Heart left ventricle (tissue), 16 donors: ENCODE measurements around the gene SLC38A10. TPM values are rescaled to one million over a fixed set of nuclear protein-coding genes. Genes with fewer than 3 reads are reported as not detected.

ENCODE experiments used
- ATAC-seq, 4 donors: fragments of 200-7000 bp; cut with Tn5 transposase; one replicate each; pipeline ENCODE4 v1.9.1; 2020 to 2022; ENCODE audit warnings: moderate library complexity in 4 of 4, mild to moderate bottlenecking in 3 of 4, moderate number of reproducible peaks in 1 of 4
- DNase-seq, 5 donors: peaks; one replicate each; pipeline ENCODE4 v3.0.0-alpha.2; 2020
- H3K27ac ChIP-seq, 12 donors: fragments of 200-600 bp; sonication (generic) in 4 of 12; one replicate each; pipeline versions ENCODE4 v1.5.0 to v1.8.0; 2016 to 2022; ENCODE audit warnings: mild to moderate bottlenecking in 2 of 12
- H3K27me3 ChIP-seq, 9 donors: fragments of 200-600 bp; sonication (generic) in 2 of 9; one replicate each; pipeline versions ENCODE4 v1.5.1 to v1.8.0; 2016 to 2022; ENCODE audit warnings: mild to moderate bottlenecking in 3 of 9
- H3K36me3 ChIP-seq, 9 donors: fragments of 200-600 bp; sonication (generic) in 2 of 9; one replicate each; pipeline versions ENCODE4 v1.5.0 to v1.8.0; 2018 to 2022; ENCODE audit warnings: mild to moderate bottlenecking in 2 of 9
- H3K4me1 ChIP-seq, 12 donors: fragments of 200-600 bp; sonication (generic) in 4 of 12; one replicate each; pipeline versions ENCODE4 v1.5.0 to v1.8.0; 2016 to 2022; ENCODE audit warnings: mild to moderate bottlenecking in 3 of 12
- H3K4me3 ChIP-seq, 12 donors: fragments of 200-600 bp; sonication (generic) in 4 of 12; one replicate each; pipeline versions ENCODE4 v1.5.0 to v1.8.0; 2017 to 2022; ENCODE audit warnings: mild to moderate bottlenecking in 9 of 12, moderate library complexity in 4 of 12
- H3K9me3 ChIP-seq, 12 donors: fragments of 200-600 bp; sonication (generic) in 4 of 12; one replicate each; pipeline versions ENCODE4 v1.5.0 to v1.8.0; 2016 to 2022; ENCODE audit warnings: mild to moderate bottlenecking in 1 of 12
- POLR2A ChIP-seq, 2 donors: fragments of 450-650 bp; IDR thresholded peaks; one replicate each; pipeline ENCODE4 v1.6.1; 2017; ENCODE audit warnings: antibody characterized with exemption in 2 of 2, mild to moderate bottlenecking in 2 of 2, moderate library complexity in 2 of 2
- WGBS, 4 donors: extraction: QIAGEN DNeasy Blood & Tissue Kit in 2 of 4; methylation state at CpG; one replicate each; pipeline versions ENCODE4 v1.1.5 to v1.1.7; 2013 to 2018; 5-methylcytosine and 5-hydroxymethylcytosine counted together
- intact Hi-C, 10 donors: fragments of 100-400 bp; cut with DNase I; formaldehyde crosslinking; loops; one replicate each; pipeline versions ENCODE4 v1.11.1 to v1.14.2; 2022
- polyA plus RNA-seq, 2 donors: library from polyadenylated mRNA; stranded (reverse); fragments of 200-250 nt; gene quantifications; one replicate each; pipeline ENCODE4 v1.2.3, GENCODE V29; 2013
- total RNA-seq, 9 donors: library from RNA; depleted of rRNA in 2 of 9; stranded (reverse); fragments of >200 nt in 2 of 9; fragmentation: NEBNext Ultra II Directional in 3 of 9; extraction: Animal tissue kit (Norgen Biotek cat#: 25700) in 3 of 9; gene quantifications; one replicate each; pipeline versions ENCODE4 v1.1.0 to v1.2.4, GENCODE V29; 2016 to 2023
- TF ChIP-seq, protein P1 (sequence below), 12 donors: fragments of 200-600 bp; sonication (generic) in 4 of 12; IDR thresholded peaks; one replicate each; pipeline versions ENCODE4 v1.5.0 to v1.8.0; 2018 to 2022; ENCODE audit warnings: antibody characterized with exemption in 12 of 12, mild to moderate bottlenecking in 5 of 12
- donor health status: ischemic (EF 13 %, LVEDD 7.1; RV severe dilation, severe dysfunction).
- donor health status: healthy with polysubstance abuse.
- donor health status: DM: no; HTN: yes; CAD: no.
- donor health status: DM: no; HTN: no; CAD: no.
- donor health status: ischemic (EF 25% LVEDD 6.9; RV normal size, moderate dysfunction).
- donor health status: ischemic (EF 25% LVEDD 5.7; RV mildly dilated, moderate dysfunction).
- donor health status: healthy.
- donor health status: DM: yes; HTN: yes; CAD: no.
- donor health status: ischemic (EF 35%, LVEDD 5.7; RV mildly dilated, moderate dysfunction).
- donor health status: nonischemic (EF 11% LVEDD 7.7; RV severe dilation, severe dysfunction).
- donor health status: DM: yes; HTN: yes; CAD: no.
- donor health status: PGD.
- donor health status: ischemic (EF 29% LVEDD 5.4; RV normal size, mild dysfunction).
- donor health status: nonischemic (EF 23%, LVEDD 6.1; RV moderate dilation, normal function).

Gene SLC38A10
- total and polyA plus RNA-seq, 11 donors, result 27.4 to 67.7 (median 46.7) TPM

DNA sequence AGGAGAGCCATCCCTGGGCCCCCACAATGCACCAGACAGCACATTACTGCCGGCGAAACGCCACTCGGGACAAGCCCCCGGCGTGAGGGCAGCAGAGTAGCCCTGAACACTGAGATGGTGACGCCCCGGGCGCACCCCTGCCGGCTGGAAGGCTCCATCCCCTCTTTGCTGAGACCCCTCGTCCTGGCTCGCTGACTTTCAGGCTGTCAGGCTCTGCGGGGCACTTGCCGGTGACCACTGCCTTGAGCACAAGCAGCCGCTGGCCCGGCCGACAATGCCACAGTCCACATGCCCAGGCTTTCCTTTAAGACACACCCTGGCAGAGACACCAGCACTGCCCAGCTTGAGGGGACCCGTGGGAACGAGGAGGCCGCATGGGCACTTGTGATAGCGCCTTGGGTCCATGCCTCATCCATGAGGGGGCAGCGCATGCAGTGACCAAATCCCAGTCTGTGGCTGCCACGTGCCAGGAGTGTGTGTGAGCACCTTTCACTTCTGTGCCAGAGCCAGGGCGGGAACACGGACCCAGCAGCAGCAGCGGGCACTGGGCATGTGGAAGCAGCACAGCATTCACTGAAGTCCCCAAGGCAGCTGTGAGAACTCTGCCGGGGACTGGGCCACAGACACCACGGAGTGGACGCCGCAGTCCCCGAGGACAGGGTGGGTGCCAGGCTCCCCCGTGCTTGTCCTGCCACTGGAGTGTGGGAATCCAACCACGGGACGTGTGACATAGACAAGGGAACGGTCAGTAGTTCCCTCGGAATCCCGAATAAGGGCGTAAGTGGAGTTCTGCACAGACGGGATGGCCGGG, 31.5 kb downstream of the SLC38A10 start:
- Histone ChIP-seq H3K27me3 (no peaks in the 10 kb centered on the region), H3K4me3 (no peak overlapping the region), H3K27ac (no peak overlapping the region), H3K4me1 (peaks cover 0 to 10% (median 0%) of the 10 kb centered on the region in 12 donors), H3K9me3 (no peaks in the 10 kb centered on the region), H3K36me3 (peaks cover 0 to 94% (median 74%) of the 10 kb centered on the region in 9 donors)
- TF ChIP-seq, protein P1, sequence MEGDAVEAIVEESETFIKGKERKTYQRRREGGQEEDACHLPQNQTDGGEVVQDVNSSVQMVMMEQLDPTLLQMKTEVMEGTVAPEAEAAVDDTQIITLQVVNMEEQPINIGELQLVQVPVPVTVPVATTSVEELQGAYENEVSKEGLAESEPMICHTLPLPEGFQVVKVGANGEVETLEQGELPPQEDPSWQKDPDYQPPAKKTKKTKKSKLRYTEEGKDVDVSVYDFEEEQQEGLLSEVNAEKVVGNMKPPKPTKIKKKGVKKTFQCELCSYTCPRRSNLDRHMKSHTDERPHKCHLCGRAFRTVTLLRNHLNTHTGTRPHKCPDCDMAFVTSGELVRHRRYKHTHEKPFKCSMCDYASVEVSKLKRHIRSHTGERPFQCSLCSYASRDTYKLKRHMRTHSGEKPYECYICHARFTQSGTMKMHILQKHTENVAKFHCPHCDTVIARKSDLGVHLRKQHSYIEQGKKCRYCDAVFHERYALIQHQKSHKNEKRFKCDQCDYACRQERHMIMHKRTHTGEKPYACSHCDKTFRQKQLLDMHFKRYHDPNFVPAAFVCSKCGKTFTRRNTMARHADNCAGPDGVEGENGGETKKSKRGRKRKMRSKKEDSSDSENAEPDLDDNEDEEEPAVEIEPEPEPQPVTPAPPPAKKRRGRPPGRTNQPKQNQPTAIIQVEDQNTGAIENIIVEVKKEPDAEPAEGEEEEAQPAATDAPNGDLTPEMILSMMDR (IDR thresholded peaks at IDR 0.05), result no peak
- no peak for TF ChIP-seq POLR2A (IDR thresholded peaks at IDR 0.05)
- intact Hi-C loops, result no loop called here
- WGBS, 4 donors, result 93 to 97% (median 94%) methylated on average over 25 to 40 of the region's 40 CpGs
- ATAC-seq (no peak), DNase-seq (no peak)

DNA sequence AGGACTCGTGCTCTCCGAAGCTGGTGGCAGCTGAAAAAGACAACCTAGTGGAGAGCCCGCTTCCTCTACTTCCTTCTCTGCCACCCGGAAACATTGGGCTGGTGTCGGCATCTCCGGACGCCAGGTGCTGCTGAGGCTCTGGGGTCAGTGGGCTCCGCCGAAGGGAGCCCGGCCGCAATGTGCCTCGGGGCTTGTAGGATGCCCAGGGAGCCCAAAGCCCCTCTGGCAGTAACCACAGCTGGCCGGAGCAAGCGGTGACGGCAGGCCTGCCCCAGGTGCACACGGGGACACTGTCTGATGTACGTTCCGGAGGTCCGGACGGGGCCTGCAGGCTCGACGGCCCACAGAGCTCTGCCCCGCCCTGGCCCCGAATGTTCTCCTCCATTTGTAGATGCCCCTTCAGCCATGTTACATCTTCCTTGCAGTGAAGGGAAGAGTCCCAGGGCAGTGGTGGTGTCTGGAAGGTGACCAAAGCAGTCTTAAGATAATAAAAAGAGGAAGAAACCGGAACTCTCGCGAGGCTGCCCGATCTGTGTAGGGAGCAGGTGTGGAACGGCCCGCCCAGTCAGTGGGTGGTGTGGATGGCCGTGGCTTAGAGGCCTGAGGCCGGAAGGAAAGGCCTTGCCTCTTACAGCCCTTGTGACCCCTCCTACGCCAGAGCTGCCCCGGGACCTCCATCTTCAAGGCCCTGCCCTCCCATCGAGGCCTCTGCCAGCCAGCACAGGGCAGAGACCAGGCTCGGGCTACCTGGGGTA, 33.3 kb downstream of the SLC38A10 start:
- no peaks in the 10 kb centered on the region for H3K9me3 ChIP-seq
- TF ChIP-seq, protein P1 (IDR thresholded peaks at IDR 0.05), result no peak
- no peak for TF ChIP-seq POLR2A (IDR thresholded peaks at IDR 0.05)
- intact Hi-C loops, result no loop called here
- peaks cover 0 to under 1% (median 0%) of the 10 kb centered on the region in 12 donors for H3K4me1 ChIP-seq
- H3K27ac ChIP-seq, result no peak overlapping the region
- ATAC-seq (no peak), DNase-seq (no peak)
- peaks cover 0 to 98% (median 66%) of the 10 kb centered on the region in 9 donors for H3K36me3 ChIP-seq
- no peaks in the 10 kb centered on the region for H3K27me3 ChIP-seq
- H3K4me3 ChIP-seq, result no peak overlapping the region
- 93 to 95% (median 94%) methylated on average over 32 to 36 of the region's 36 CpGs for WGBS, 4 donors

DNA sequence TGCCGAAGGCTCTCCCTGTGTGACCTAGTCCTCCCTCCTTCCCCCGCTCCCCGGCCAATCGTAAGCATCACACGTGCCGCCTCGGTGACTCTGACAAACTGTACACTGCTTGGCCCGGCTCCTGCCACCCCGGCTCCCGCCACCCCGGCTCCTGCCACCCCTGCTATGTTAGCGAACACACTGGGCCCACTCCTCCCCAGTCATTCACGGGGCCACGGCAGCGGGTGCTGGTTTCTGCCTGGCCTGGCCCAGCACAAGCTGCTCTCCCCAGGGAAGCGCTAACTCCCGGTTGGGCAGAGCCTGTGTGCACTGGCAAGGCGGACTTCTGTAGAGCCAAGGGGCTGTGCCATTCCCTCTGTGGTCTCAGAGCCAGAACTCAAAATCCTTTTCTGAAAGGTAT, 34.0 kb downstream of the SLC38A10 start:
- TF ChIP-seq, protein P1 (IDR thresholded peaks at IDR 0.05), result no peak
- no peak for TF ChIP-seq POLR2A (IDR thresholded peaks at IDR 0.05)
- Histone ChIP-seq H3K9me3 (no peaks in the 10 kb centered on the region), H3K27me3 (no peaks in the 10 kb centered on the region), H3K36me3 (peaks cover 0 to 98% (median 62%) of the 10 kb centered on the region in 9 donors), H3K4me3 (no peak overlapping the region), H3K27ac (no peak overlapping the region), H3K4me1 (peaks cover 0 to 3% (median 0%) of the 10 kb centered on the region in 12 donors)
- WGBS, 4 donors, result 93 to 97% (median 96%) methylated on average over 18 of the region's 18 CpGs
- DNase-seq (no peak), ATAC-seq (no peak)
- intact Hi-C loops, result no loop called here

DNA sequence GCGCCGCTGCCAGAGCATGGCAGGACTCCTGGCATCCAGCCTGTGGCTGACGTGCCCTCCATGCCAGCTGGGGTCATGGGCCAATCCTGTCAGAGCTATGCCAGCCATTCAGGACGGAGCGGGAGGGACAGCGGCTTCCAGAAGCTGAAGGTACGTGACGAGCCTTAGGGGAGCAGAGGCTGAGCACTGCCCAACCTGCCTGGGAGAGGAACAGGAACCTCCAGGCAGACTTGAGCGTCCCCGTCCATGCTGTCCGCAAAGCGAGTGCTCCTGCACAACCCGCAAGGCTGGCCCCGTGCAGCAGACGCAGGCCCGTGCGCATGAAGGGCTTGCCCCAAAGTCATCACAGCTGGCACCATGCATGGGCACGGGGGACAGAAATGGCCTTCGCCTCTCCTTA, 34.5 kb downstream of the SLC38A10 start:
- no peak overlapping the region for H3K4me3 ChIP-seq
- no peaks in the 10 kb centered on the region for H3K9me3 ChIP-seq
- TF ChIP-seq POLR2A (IDR thresholded peaks at IDR 0.05), result no peak
- TF ChIP-seq, protein P1 (IDR thresholded peaks at IDR 0.05), result no peak
- WGBS, 4 donors, result 86 to 100% (median 94%) methylated on average over 4 to 19 of the region's 19 CpGs
- no peak for DNase-seq
- H3K36me3 ChIP-seq, result peaks cover 0 to 96% (median 58%) of the 10 kb centered on the region in 9 donors
- no peaks in the 10 kb centered on the region for H3K27me3 ChIP-seq
- no peak overlapping the region for H3K27ac ChIP-seq
- H3K4me1 ChIP-seq, result peaks cover 0 to 7% (median under 1%) of the 10 kb centered on the region in 12 donors
- intact Hi-C loops, result no loop called here
- ATAC-seq, result no peak
